Spleen (tissue), 13 donors: ENCODE results near the gene RD3L. TPM values are rescaled to one million over a fixed set of nuclear protein-coding genes. Genes with fewer than 3 reads are reported as not detected.

ENCODE experiments used
- DNase-seq: peaks from one replicate; pipeline ENCODE4 v3.0.0-alpha.2; 2020
- H3K27ac ChIP-seq, 8 donors: fragments of 200-600 bp; sonication (generic) in 7 of 8; 1 replicate in 4 of 8; 2 replicates in 4 of 8; pipeline versions ENCODE4 v1.5.0 to v1.8.0; 2016 to 2021; ENCODE audit warnings: inconsistent platforms in 4 of 8, mild to moderate bottlenecking in 4 of 8, moderate library complexity in 1 of 8
- H3K27me3 ChIP-seq, 7 donors: fragments of 200-600 bp; sonication (generic) in 6 of 7; replicated peaks in 1 of 7; 1 replicate in 4 of 7; 2 replicates in 3 of 7; pipeline versions ENCODE4 v1.5.0 to v1.8.0; 2016 to 2021; ENCODE audit warnings: inconsistent platforms in 3 of 7, mild to moderate bottlenecking in 1 of 7
- H3K36me3 ChIP-seq, 6 donors: fragments of 200-600 bp; sonication (generic) in 5 of 6; 1 replicate in 4 of 6; 2 replicates in 2 of 6; pipeline versions ENCODE4 v1.5.0 to v1.8.0; 2016 to 2021; ENCODE audit warnings: inconsistent platforms in 2 of 6
- H3K4me1 ChIP-seq, 6 donors: fragments of 200-600 bp; sonication (generic) in 5 of 6; 1 replicate in 3 of 6; 2 replicates in 3 of 6; pipeline versions ENCODE4 v1.5.0 to v1.8.0; 2016 to 2021; ENCODE audit warnings: inconsistent platforms in 3 of 6
- H3K4me3 ChIP-seq, 8 donors: fragments of 200-600 bp; sonication (generic) in 7 of 8; 1 replicate in 4 of 8; 2 replicates in 4 of 8; pipeline versions ENCODE4 v1.5.0 to v1.8.0; 2016 to 2021; ENCODE audit warnings: inconsistent platforms in 4 of 8, mild to moderate bottlenecking in 4 of 8, moderate library complexity in 2 of 8
- H3K9me3 ChIP-seq, 8 donors: fragments of 200-600 bp; sonication (generic) in 7 of 8; 1 replicate in 4 of 8; 2 replicates in 4 of 8; pipeline versions ENCODE4 v1.5.0 to v1.8.0; 2016 to 2021; ENCODE audit warnings: inconsistent platforms in 4 of 8
- POLR2A ChIP-seq, 3 donors: fragments of 450-650 bp; IDR thresholded peaks; one replicate each; pipeline ENCODE4 v1.5.1; 2017; ENCODE audit warnings: antibody characterized with exemption in 3 of 3, mild to moderate bottlenecking in 1 of 3
- POLR2AphosphoS5 ChIP-seq, 3 donors: sonication (generic); formaldehyde crosslinking; IDR thresholded peaks; one replicate each; pipeline ENCODE4 v1.5.1; 2017; ENCODE audit warnings: antibody characterized with exemption in 3 of 3
- WGBS, 5 donors: extraction: QIAGEN DNeasy Blood & Tissue Kit in 3 of 5; methylation state at CpG; one replicate each; pipeline versions ENCODE4 v1.1.5 to v1.1.7; 2013 to 2018; 5-methylcytosine and 5-hydroxymethylcytosine counted together
- intact Hi-C: fragments of 100-400 bp; cut with DNase I; formaldehyde crosslinking; loops from one replicate; pipeline ENCODE4 v1.15.0; 2023; ENCODE audit warnings: low total_unique reads
- long read RNA-seq, 2 donors: transcript quantifications; one replicate each; lab custom pipeline, GENCODE V29; 2026
- polyA plus RNA-seq, 3 donors: library from polyadenylated mRNA; stranded (reverse); fragments of 200-250 nt; gene quantifications; one replicate each; pipeline ENCODE4 v1.2.1, GENCODE V29; 2013
- total RNA-seq, 7 donors: library from RNA; depleted of rRNA in 3 of 7; stranded (reverse); fragments of >200 nt in 3 of 7; fragmentation: NEBNext Ultra II Directional in 4 of 7; extraction: Animal tissue kit (Norgen Biotek cat#: 25700) in 4 of 7; gene quantifications; one replicate each; pipeline versions ENCODE4 v1.1.0 to v1.2.1, GENCODE V29; 2016 to 2021
- TF ChIP-seq, protein P1 (sequence below), 11 experiments: fragments of 200-600 bp in 7 of 11; fragments of 450-650 bp in 4 of 11; sonication (generic) in 4 of 11; IDR thresholded peaks in 8 of 11; conservative IDR thresholded peaks in 3 of 11; 1 replicate in 7 of 11; 2 replicates in 4 of 11; pipeline versions ENCODE4 v1.4.0 to v1.8.0; 2016 to 2021; ENCODE audit warnings: antibody characterized with exemption in 11 of 11, inconsistent platforms in 4 of 11, mild to moderate bottlenecking in 1 of 11
- donor health status: healthy with polysubstance abuse.
- donor health status: DM: no; HTN: no; CAD: no; lungs with moderate emphysema.
- donor health status: DM: no; HTN: no; CAD: no.
- donor health status: Bipolar disorder and iron deficiency.
- donor health status: healthy.
- donor health status: DM: no; HTN: no; CAD: no.
- donor health status: DM: yes; HTN: yes; CAD: no.

RD3L gene
- total RNA-seq (not detected), polyA plus RNA-seq (not detected)
- long read RNA-seq, donor 1 = 0 reads
- long read RNA-seq, donor 2 = 0 reads

DNA sequence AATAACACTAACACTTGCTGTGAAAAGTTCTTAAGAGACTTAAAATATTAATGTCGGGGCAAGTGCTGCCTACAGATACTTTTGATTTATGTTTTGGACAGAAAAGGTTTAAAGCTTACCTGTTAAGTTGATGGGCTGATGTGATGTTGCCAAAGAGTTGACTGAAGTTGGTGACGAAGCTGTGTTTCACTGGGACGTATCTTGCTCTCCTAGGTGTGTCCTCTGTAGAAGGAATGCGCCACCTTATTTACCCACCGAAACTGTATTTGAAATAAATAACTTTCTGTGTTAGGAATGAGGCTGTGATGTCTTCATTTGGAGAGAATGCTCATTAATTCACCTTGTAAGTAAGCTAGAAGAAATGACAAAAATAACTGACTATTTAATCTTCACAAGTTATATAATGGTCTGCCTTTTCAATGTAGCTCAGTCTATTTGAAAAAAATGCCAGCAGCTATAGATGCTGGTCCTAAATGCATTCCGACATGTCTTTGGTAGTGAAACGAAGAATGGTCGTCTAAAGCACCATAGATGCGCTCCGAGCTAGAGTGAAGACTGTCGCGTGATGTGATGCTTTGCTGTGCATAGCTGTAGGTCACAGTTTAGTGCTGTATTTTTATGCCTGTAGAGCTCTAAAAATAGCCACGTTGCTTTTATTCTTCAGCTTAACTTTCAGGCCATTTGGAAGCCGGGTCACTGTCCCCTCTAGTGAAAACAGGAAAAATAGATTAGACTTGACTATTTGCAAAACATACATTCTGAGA is at the start of gene RD3L:
Gene RD3L (minus strand): TSS at position 557 of the 764 bp plus-strand sequence. CDS start 834 bp downstream, outside the sequence.
- intact Hi-C loops = no loop called here
- no peak within 1 kb of the TSS for H3K4me3 ChIP-seq
- H3K9me3 ChIP-seq = peaks cover 0 to 6% (median 0%) of the 10 kb centered on the region in 8 donors
- TF ChIP-seq POLR2A (IDR thresholded peaks at IDR 0.05) (no peak), POLR2AphosphoS5 (IDR thresholded peaks at IDR 0.05) (no peak)
- TF ChIP-seq, protein P1, sequence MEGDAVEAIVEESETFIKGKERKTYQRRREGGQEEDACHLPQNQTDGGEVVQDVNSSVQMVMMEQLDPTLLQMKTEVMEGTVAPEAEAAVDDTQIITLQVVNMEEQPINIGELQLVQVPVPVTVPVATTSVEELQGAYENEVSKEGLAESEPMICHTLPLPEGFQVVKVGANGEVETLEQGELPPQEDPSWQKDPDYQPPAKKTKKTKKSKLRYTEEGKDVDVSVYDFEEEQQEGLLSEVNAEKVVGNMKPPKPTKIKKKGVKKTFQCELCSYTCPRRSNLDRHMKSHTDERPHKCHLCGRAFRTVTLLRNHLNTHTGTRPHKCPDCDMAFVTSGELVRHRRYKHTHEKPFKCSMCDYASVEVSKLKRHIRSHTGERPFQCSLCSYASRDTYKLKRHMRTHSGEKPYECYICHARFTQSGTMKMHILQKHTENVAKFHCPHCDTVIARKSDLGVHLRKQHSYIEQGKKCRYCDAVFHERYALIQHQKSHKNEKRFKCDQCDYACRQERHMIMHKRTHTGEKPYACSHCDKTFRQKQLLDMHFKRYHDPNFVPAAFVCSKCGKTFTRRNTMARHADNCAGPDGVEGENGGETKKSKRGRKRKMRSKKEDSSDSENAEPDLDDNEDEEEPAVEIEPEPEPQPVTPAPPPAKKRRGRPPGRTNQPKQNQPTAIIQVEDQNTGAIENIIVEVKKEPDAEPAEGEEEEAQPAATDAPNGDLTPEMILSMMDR (IDR thresholded peaks at IDR 0.05 in 8 of 11, conservative IDR thresholded peaks at IDR 0.05 in 3 of 11) = no peak
- DNase-seq = no peak
- WGBS, 5 donors = 83 to 87% (median 85%) methylated on average over 14 of the region's 14 CpGs
- no peak within 1 kb of the TSS for H3K27ac ChIP-seq
- no peaks in the 10 kb centered on the region for H3K4me1 ChIP-seq
- no peaks in the 10 kb centered on the region for H3K36me3 ChIP-seq
- H3K27me3 ChIP-seq = peaks cover 0 to 48% (median 0%) of the 10 kb centered on the region in 7 donors

DNA sequence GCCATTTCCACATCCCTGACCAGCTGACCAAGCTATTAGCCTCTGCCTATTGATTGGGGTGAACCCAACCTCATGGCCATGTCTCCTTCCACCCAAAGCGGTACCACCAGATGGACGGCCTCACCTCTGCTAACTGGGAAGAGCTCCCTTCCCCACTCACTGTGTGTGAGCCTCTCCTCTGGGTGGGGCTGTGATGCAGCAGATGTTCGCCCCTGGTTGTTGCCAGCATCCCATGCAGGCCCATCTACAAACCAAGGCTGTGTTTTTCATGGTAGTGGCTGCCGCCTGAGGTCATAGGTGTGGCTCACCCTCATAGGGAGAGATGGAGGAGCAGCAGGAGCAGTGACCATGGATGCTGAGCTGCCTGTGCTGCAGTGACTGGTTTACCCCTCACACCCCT is 47.6 kb upstream of the RD3L start:
- TF ChIP-seq POLR2A (IDR thresholded peaks at IDR 0.05) (no peak), POLR2AphosphoS5 (IDR thresholded peaks at IDR 0.05) (no peak)
- TF ChIP-seq, protein P1 (IDR thresholded peaks at IDR 0.05 in 8 of 11, conservative IDR thresholded peaks at IDR 0.05 in 3 of 11) = no peak
- WGBS, 5 donors = 91 to 96% (median 94%) methylated on average over 4 of the region's 4 CpGs
- no peaks in the 10 kb centered on the region for H3K4me1 ChIP-seq
- no peak overlapping the region for H3K27ac ChIP-seq
- H3K4me3 ChIP-seq = no peak overlapping the region
- peaks cover 0 to 22% (median 14%) of the 10 kb centered on the region in 8 donors for H3K9me3 ChIP-seq
- intact Hi-C loops = no loop called here
- peaks cover 0 to 21% (median 0%) of the 10 kb centered on the region in 7 donors for H3K27me3 ChIP-seq
- DNase-seq = no peak
- H3K36me3 ChIP-seq = peaks cover 0 to 9% (median 0%) of the 10 kb centered on the region in 6 donors

DNA sequence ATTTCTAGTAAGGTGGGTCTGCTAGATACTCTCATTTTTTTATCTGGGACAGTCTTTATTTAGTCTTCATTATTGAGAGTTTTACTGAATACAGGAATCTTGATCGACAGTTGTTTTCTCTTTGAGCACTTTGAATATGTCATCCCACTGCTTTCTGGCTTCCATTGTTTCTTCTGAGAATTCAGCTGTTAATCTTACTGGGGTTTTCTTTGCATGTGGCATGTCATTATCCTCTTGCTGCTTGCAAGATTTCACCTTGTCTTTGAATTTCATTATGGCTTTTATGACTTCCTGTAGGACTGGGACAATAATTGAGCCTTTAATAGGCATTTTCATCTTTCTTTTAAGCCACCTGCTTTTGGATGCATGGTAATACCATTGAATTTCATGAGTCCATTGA is 46.7 kb upstream of the RD3L start:
- H3K4me3 ChIP-seq = no peak overlapping the region
- peaks cover 0 to 16% (median 0%) of the 10 kb centered on the region in 7 donors for H3K27me3 ChIP-seq
- 89 to 100% (median 97%) methylated on average over 1 of the region's 1 CpG for WGBS, 5 donors
- peaks cover 0 to 31% (median 14%) of the 10 kb centered on the region in 8 donors for H3K9me3 ChIP-seq
- no peak for TF ChIP-seq POLR2A (IDR thresholded peaks at IDR 0.05)
- TF ChIP-seq POLR2AphosphoS5 (IDR thresholded peaks at IDR 0.05) = no peak
- TF ChIP-seq, protein P1 (IDR thresholded peaks at IDR 0.05 in 8 of 11, conservative IDR thresholded peaks at IDR 0.05 in 3 of 11) = no peak
- no peaks in the 10 kb centered on the region for H3K4me1 ChIP-seq
- intact Hi-C loops = no loop called here
- H3K27ac ChIP-seq = no peak overlapping the region
- DNase-seq = no peak
- peaks cover 0 to 9% (median 0%) of the 10 kb centered on the region in 6 donors for H3K36me3 ChIP-seq

DNA sequence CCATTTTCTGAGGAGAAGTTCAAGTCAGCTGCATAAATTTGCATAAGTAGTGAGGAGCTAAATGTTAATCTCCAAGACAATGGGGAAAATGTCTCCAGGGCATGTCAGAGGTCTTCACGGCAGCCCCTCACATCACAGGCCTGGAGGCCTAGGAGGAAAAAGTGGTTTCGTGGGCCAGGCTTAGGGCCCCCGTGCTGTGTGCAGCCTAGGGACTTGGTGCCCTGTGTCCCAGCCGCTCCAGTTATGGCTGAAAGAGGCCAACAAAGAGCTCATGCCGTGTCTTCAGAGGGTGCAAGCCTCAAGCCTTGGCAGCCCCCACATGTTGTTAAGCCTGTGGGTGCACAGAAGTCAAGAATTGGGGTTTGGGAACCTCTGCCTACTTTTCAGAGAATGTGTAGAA is 41.9 kb upstream of the RD3L start:
- Histone ChIP-seq H3K4me3 (no peak overlapping the region), H3K36me3 (no peaks in the 10 kb centered on the region), H3K27me3 (peaks cover 0 to 1% (median 0%) of the 10 kb centered on the region in 7 donors), H3K27ac (no peak overlapping the region), H3K4me1 (no peaks in the 10 kb centered on the region), H3K9me3 (peaks cover 0 to 24% (median 8%) of the 10 kb centered on the region in 8 donors)
- TF ChIP-seq, protein P1 (IDR thresholded peaks at IDR 0.05 in 8 of 11, conservative IDR thresholded peaks at IDR 0.05 in 3 of 11) = no peak
- no peak for TF ChIP-seq POLR2AphosphoS5 (IDR thresholded peaks at IDR 0.05)
- intact Hi-C loops = no loop called here
- no peak for DNase-seq
- WGBS, 5 donors = 78 to 90% (median 87%) methylated on average over 5 of the region's 5 CpGs
